B cell (primary cell): ENCODE measurements around the gene TNPO1. TPM values are rescaled to one million over a fixed set of nuclear protein-coding genes. Genes with fewer than 3 reads are reported as not detected.

Source experiments
- ATAC-seq: fragments of 200-7000 bp; cut with Tn5 transposase; one replicate; pipeline ENCODE4 v1.10.0; 2021; ENCODE audit warnings: low read depth, mild to moderate bottlenecking, moderate number of reproducible peaks, moderate library complexity
- CTCF ChIA-PET: fragments of 350-600 bp; sonication (Branson Sonifier 250); formaldehyde crosslinking; loops from one replicate; lab custom pipeline; 2021; ENCODE audit warnings: antibody characterized with exemption, inconsistent platforms; lab: Charles Lee
- POLR2A ChIA-PET: fragments of 350-600 bp; sonication (Branson Sonifier 250); formaldehyde crosslinking; loops from one replicate; lab custom pipeline; 2021; ENCODE audit warnings: antibody characterized with exemption; lab: Charles Lee
- DNase-seq: peaks from one replicate; pipeline ENCODE4 v3.0.0; 2013
- H2AFZ ChIP-seq: 2 replicates; pipeline ENCODE4 v1.6.1; 2012; ENCODE audit warnings: mild to moderate bottlenecking, low read depth, low read length; ENCODE audit not compliant: insufficient read depth, poor library complexity, severe bottlenecking
- H3K27ac ChIP-seq, 2 donors: 1 replicate in 1 of 2; 2 replicates in 1 of 2; pipeline ENCODE4 v1.5.1; 2012 to 2013; ENCODE audit warnings: low read length in 2 of 2, mild to moderate bottlenecking in 2 of 2, moderate library complexity in 1 of 2
- H3K27me3 ChIP-seq, 4 experiments: fragments of 200-600 bp in 1 of 4; sonication (generic) in 1 of 4; replicated peaks in 1 of 4; 1 replicate in 2 of 4; 2 replicates in 2 of 4; pipeline versions ENCODE4 v1.6.1 to v1.7.0; 2013 to 2016; ENCODE audit warnings: low read length in 3 of 4, mild to moderate bottlenecking in 2 of 4, mixed read lengths in 1 of 4, moderate library complexity in 1 of 4; ENCODE audit not compliant: insufficient read depth in 4 of 4, control insufficient read depth in 3 of 4; ENCODE audit errors: control extremely low read depth in 1 of 4
- H3K36me3 ChIP-seq, 2 experiments: replicated peaks in 1 of 2; 1 replicate in 1 of 2; 2 replicates in 1 of 2; pipeline versions ENCODE4 v1.6.1 to v1.7.1; 2013; ENCODE audit warnings: low read length in 1 of 2; ENCODE audit not compliant: insufficient read depth in 2 of 2, control insufficient read depth in 1 of 2; ENCODE audit errors: control extremely low read depth in 1 of 2, extremely low read depth in 1 of 2
- H3K4me1 ChIP-seq, 2 donors: fragments of 200-600 bp in 1 of 2; sonication (generic) in 1 of 2; 1 replicate in 1 of 2; 2 replicates in 1 of 2; pipeline versions ENCODE4 v1.5.1 to v1.6.1; 2013 to 2017; ENCODE audit warnings: low read length in 2 of 2; ENCODE audit not compliant: control insufficient read depth in 2 of 2, insufficient read depth in 2 of 2
- H3K4me2 ChIP-seq: replicated peaks from 2 replicates; pipeline ENCODE3; 2012; ENCODE audit warnings: mild to moderate bottlenecking, low read depth, low read length; ENCODE audit not compliant: poor library complexity, severe bottlenecking
- H3K4me3 ChIP-seq, 5 experiments: fragments of 200-600 bp in 1 of 5; sonication (generic) in 1 of 5; 1 replicate in 3 of 5; 2 replicates in 2 of 5; pipeline versions ENCODE4 v1.5.1 to v1.7.0; 2011 to 2016; ENCODE audit warnings: low read length in 4 of 5, mild to moderate bottlenecking in 4 of 5, low read depth in 2 of 5, control low read depth in 1 of 5, moderate library complexity in 1 of 5; ENCODE audit not compliant: insufficient read depth in 1 of 5; ENCODE audit errors: control extremely low read depth in 1 of 5, extremely low read depth in 1 of 5
- H3K79me2 ChIP-seq: fragments of 200-600 bp; sonication (generic); one replicate; pipeline ENCODE4 v1.6.0; 2016; ENCODE audit warnings: low read length; ENCODE audit not compliant: control insufficient read depth, insufficient read depth
- H3K9ac ChIP-seq: fragments of 200-600 bp; sonication (generic); 2 replicates; pipeline ENCODE4 v1.6.1; 2017; ENCODE audit warnings: mild to moderate bottlenecking, low read length, moderate library complexity
- H3K9me3 ChIP-seq, 3 donors: one replicate each; pipeline versions ENCODE4 v1.6.1 to v1.7.1; 2013; ENCODE audit warnings: low read length in 2 of 3; ENCODE audit not compliant: control insufficient read depth in 2 of 3, insufficient read depth in 1 of 3; ENCODE audit errors: control extremely low read depth in 1 of 3
- H4K20me1 ChIP-seq: 2 replicates; pipeline ENCODE4 v1.6.0; 2012; ENCODE audit warnings: mild to moderate bottlenecking, low read length; ENCODE audit not compliant: insufficient read depth, control insufficient read depth, poor library complexity, severe bottlenecking
- H3K27ac Mint-ChIP-seq: one replicate; pipeline ENCODE4 v1.8.0; 2021; ENCODE audit warnings: mixed read lengths
- H3K27me3 Mint-ChIP-seq: one replicate; pipeline ENCODE4 v1.8.0; 2021; ENCODE audit warnings: mixed read lengths
- H3K4me1 Mint-ChIP-seq: one replicate; pipeline ENCODE4 v1.8.0; 2021; ENCODE audit warnings: mixed read lengths
- H3K4me3 Mint-ChIP-seq: one replicate; pipeline ENCODE4 v1.8.0; 2021; ENCODE audit warnings: mixed read lengths
- H3K9me3 Mint-ChIP-seq: one replicate; pipeline ENCODE4 v1.8.0; 2022; ENCODE audit warnings: mixed read lengths; ENCODE audit not compliant: insufficient read depth
- EZH2 ChIP-seq: IDR thresholded peaks from 2 replicates; pipeline ENCODE4 v1.6.1; 2012; ENCODE audit warnings: borderline replicate concordance, low read depth, mild to moderate bottlenecking, moderate library complexity, low read length; ENCODE audit not compliant: insufficient read depth, poor library complexity, severe bottlenecking
- WGBS: methylation state at CpG from one replicate; pipeline ENCODE4 v1.1.5; 2013; ENCODE audit warnings: missing lambda C conversion rate; ENCODE audit not compliant: insufficient coverage; 5-methylcytosine and 5-hydroxymethylcytosine counted together
- intact Hi-C: fragments of 100-400 bp; cut with micrococcal nuclease; formaldehyde crosslinking; loops from one replicate; pipeline ENCODE4 v1.10.0; 2022
- polyA plus RNA-seq: library from polyadenylated mRNA; depleted of rRNA; stranded (reverse); fragments of >200 nt; gene quantifications from 2 replicates; pipeline ENCODE4 v1.2.3, GENCODE V29; 2012
- total RNA-seq, 2 donors: library from RNA; stranded (reverse); fragments of 120-200 nt in 1 of 2; gene quantifications; 1 replicate in 1 of 2; 2 replicates in 1 of 2; pipeline versions ENCODE4 v1.2.3 to v1.2.4, GENCODE V29; 2013 to 2022
- TF ChIP-seq, protein P1 (sequence below): fragments of 200-600 bp; IDR thresholded peaks from one replicate; pipeline ENCODE4 v1.8.0; 2022; ENCODE audit warnings: antibody characterized with exemption, mild to moderate bottlenecking

The TNPO1 gene
- total and polyA plus RNA-seq, 2 donors (not counting 1 experiment from before 2014, with no cell fraction given), result 6.4 to 102 TPM

DNA sequence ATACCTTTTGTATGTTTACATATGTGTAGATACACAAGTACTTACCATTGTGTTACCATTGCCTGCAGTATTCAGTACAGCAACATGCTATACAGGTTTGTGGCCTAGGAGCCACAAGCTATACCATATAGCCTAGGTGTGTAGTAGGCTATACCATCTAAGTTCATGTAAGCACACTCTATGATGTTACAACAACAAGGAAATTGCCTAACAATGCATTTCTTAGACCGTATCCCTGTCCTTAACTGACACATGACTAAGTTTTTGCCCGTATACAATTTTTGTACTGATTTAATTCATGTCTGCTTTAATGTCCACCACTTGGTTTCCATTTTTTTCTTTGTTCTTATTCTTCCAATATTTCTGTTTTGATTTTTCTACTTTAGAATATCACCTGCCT, 18.5 kb downstream of the TNPO1 start:
- Mint-ChIP-seq H3K27me3 (no peaks in the 10 kb centered on the region), H3K4me3 (no peak overlapping the region), H3K4me1 (peaks cover 5% of the 10 kb centered on the region), H3K27ac (no peak overlapping the region), H3K9me3 (no peaks in the 10 kb centered on the region)
- no peaks in the 10 kb centered on the region for H3K4me1 ChIP-seq
- no peaks in the 10 kb centered on the region for H3K27me3 ChIP-seq
- TF ChIP-seq, protein P1, sequence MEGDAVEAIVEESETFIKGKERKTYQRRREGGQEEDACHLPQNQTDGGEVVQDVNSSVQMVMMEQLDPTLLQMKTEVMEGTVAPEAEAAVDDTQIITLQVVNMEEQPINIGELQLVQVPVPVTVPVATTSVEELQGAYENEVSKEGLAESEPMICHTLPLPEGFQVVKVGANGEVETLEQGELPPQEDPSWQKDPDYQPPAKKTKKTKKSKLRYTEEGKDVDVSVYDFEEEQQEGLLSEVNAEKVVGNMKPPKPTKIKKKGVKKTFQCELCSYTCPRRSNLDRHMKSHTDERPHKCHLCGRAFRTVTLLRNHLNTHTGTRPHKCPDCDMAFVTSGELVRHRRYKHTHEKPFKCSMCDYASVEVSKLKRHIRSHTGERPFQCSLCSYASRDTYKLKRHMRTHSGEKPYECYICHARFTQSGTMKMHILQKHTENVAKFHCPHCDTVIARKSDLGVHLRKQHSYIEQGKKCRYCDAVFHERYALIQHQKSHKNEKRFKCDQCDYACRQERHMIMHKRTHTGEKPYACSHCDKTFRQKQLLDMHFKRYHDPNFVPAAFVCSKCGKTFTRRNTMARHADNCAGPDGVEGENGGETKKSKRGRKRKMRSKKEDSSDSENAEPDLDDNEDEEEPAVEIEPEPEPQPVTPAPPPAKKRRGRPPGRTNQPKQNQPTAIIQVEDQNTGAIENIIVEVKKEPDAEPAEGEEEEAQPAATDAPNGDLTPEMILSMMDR, result no peak
- no peak for TF ChIP-seq EZH2
- 100% methylated on average over 1 of the region's 2 CpGs for WGBS
- no peak overlapping the region for H2AFZ ChIP-seq
- DNase-seq, result no peak
- ChIA-PET POLR2A (no interaction called here), CTCF (no interaction called here)
- no peaks in the 10 kb centered on the region for H3K36me3 ChIP-seq
- H3K79me2 ChIP-seq, result peaks cover 63% of the 10 kb centered on the region
- peaks cover 20% of the 10 kb centered on the region for H4K20me1 ChIP-seq
- no peak overlapping the region for H3K4me3 ChIP-seq
- H3K4me2 ChIP-seq, result no peak overlapping the region
- intact Hi-C loops, result no loop called here
- no peak for ATAC-seq
- no peaks in the 10 kb centered on the region for H3K9me3 ChIP-seq
- no peak overlapping the region for H3K27ac ChIP-seq
- no peak overlapping the region for H3K9ac ChIP-seq

DNA sequence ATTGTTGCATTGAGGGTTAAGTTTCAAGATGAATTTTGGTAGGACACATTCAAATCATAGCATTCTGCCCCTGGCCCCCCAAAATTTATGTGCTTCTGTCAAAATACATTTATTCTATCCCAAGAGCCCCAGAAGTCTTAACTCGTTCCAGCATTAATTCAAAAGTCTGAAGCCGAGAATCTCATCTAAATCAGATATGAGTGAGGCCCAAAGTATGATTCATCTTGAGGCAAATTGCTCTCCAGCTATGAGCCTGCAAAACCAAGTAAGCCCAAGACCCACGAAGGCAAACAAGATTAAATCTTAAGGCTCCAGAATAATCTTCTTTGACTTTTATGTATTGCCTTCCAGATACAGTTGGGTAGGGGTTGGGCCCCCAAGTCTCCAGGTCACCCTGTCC, 19.2 kb downstream of the TNPO1 start:
- POLR2A ChIA-PET, result no interaction called here

More for the DNA sequence above, 19.2 kb downstream of the TNPO1 start:
- CTCF ChIA-PET, result interaction anchor here (0.8 to 1.1 kb wide), 2 partner anchors 10 to 14 kb away, joined by 3 to 4 read pairs; no protein-coding TSS in a partner anchor
- H3K27ac ChIP-seq, result no peak overlapping the region
- H2AFZ ChIP-seq, result no peak overlapping the region
- H3K4me2 ChIP-seq, result no peak overlapping the region
- H3K4me3 ChIP-seq, result no peak overlapping the region
- Mint-ChIP-seq H3K9me3 (no peaks in the 10 kb centered on the region), H3K27ac (no peak overlapping the region), H3K4me1 (peaks cover 5% of the 10 kb centered on the region), H3K27me3 (no peaks in the 10 kb centered on the region), H3K4me3 (no peak overlapping the region)
- no peak for DNase-seq
- no peak overlapping the region for H3K9ac ChIP-seq
- no peaks in the 10 kb centered on the region for H3K4me1 ChIP-seq
- no peak for TF ChIP-seq EZH2
- TF ChIP-seq, protein P1, result no peak
- H3K27me3 ChIP-seq, result no peaks in the 10 kb centered on the region
- no peak for ATAC-seq
- no peaks in the 10 kb centered on the region for H3K9me3 ChIP-seq
- peaks cover 20% of the 10 kb centered on the region for H4K20me1 ChIP-seq
- peaks cover 69% of the 10 kb centered on the region for H3K79me2 ChIP-seq
- H3K36me3 ChIP-seq, result no peaks in the 10 kb centered on the region
- 100% methylated on average over 2 of the region's 3 CpGs for WGBS
- intact Hi-C loops, result no loop called here
